GM23248 (cell line): ENCODE results near the gene GDF9. TPM values are rescaled to one million over a fixed set of nuclear protein-coding genes. Genes with fewer than 3 reads are reported as not detected.

ENCODE experiments used
- DNase-seq: peaks from one replicate; pipeline ENCODE4 v3.0.0-alpha.2; 2015
- H2AFZ ChIP-seq: fragments of 200-600 bp; sonication (generic); 2 replicates; pipeline ENCODE4 v1.6.1; 2016; ENCODE audit warnings: antibody characterized with exemption
- H3F3A ChIP-seq: fragments of 200-600 bp; sonication (generic); 2 replicates; pipeline ENCODE4 v1.6.1; 2016; ENCODE audit warnings: mild to moderate bottlenecking, antibody characterized with exemption, mixed run types; ENCODE audit not compliant: insufficient read depth
- H3K27ac ChIP-seq: fragments of 200-600 bp; sonication (generic); 2 replicates; pipeline ENCODE4 v1.5.1; 2016; ENCODE audit warnings: mild to moderate bottlenecking
- H3K27me3 ChIP-seq: fragments of 200-600 bp; sonication (generic); replicated peaks from 2 replicates; pipeline ENCODE4 v1.6.1; 2016; ENCODE audit warnings: mild to moderate bottlenecking; ENCODE audit not compliant: insufficient read depth
- H3K36me3 ChIP-seq: fragments of 200-600 bp; sonication (generic); 2 replicates; pipeline ENCODE4 v1.6.1; 2016; ENCODE audit warnings: low read depth, mild to moderate bottlenecking
- H3K4me1 ChIP-seq: fragments of 200-600 bp; sonication (generic); 2 replicates; pipeline ENCODE4 v1.6.1; 2016; ENCODE audit warnings: mild to moderate bottlenecking; ENCODE audit not compliant: insufficient read depth
- H3K4me2 ChIP-seq: fragments of 200-600 bp; sonication (generic); one replicate; pipeline ENCODE4 v1.6.1; 2016; ENCODE audit warnings: mild to moderate bottlenecking; ENCODE audit not compliant: unreplicated experiment
- H3K4me3 ChIP-seq: fragments of 200-600 bp; sonication (generic); 2 replicates; pipeline ENCODE4 v1.5.1; 2016; ENCODE audit warnings: mild to moderate bottlenecking
- H3K79me2 ChIP-seq: fragments of 200-600 bp; sonication (generic); 2 replicates; pipeline ENCODE4 v1.6.1; 2016; ENCODE audit warnings: mild to moderate bottlenecking; ENCODE audit not compliant: insufficient read depth
- H3K9ac ChIP-seq: fragments of 200-600 bp; sonication (generic); 2 replicates; pipeline ENCODE4 v1.6.1; 2016; ENCODE audit warnings: mild to moderate bottlenecking
- H3K9me2 ChIP-seq: fragments of 200-600 bp; sonication (generic); 2 replicates; pipeline ENCODE4 v1.6.1; 2016; ENCODE audit warnings: mixed run types, mild to moderate bottlenecking, moderate library complexity; ENCODE audit not compliant: insufficient read depth
- H3K9me3 ChIP-seq: fragments of 200-600 bp; sonication (generic); one replicate; pipeline ENCODE4 v1.6.1; 2017; ENCODE audit warnings: low read depth
- H4K20me1 ChIP-seq: fragments of 200-600 bp; sonication (generic); 2 replicates; pipeline ENCODE4 v1.6.0; 2016; ENCODE audit not compliant: insufficient read depth
- EZH2 ChIP-seq: fragments of 200-600 bp; sonication (generic); IDR thresholded peaks from 2 replicates; pipeline ENCODE4 v1.6.1; 2018; ENCODE audit warnings: antibody characterized with exemption, mild to moderate bottlenecking; ENCODE audit not compliant: insufficient read depth, poor library complexity, severe bottlenecking
- EZH2phosphoT487 ChIP-seq: fragments of 200-600 bp; sonication (generic); IDR thresholded peaks from 2 replicates; pipeline ENCODE4 v1.6.1; 2018; ENCODE audit warnings: antibody characterized with exemption, moderate library complexity, mild to moderate bottlenecking, low read depth; ENCODE audit not compliant: insufficient read depth
- WGBS, 2 experiments: methylation state at CpG; one replicate each; pipeline ENCODE4 v1.1.6; 2015 to 2017; ENCODE audit warnings: low lambda C conversion rate in 2 of 2, low coverage in 1 of 2; ENCODE audit errors: missing lambda C conversion rate in 2 of 2; 5-methylcytosine and 5-hydroxymethylcytosine counted together
- in situ Hi-C: fragments of 300-500 bp; cut with MboI; formaldehyde crosslinking; loops from 2 replicates; pipeline ENCODE4 v1.15.0; 2020
- polyA plus RNA-seq: library from polyadenylated mRNA; unstranded; fragments of >200 nt; fragmentation: Nextera tagmentation; extraction: Ambion mirVana; gene quantifications from 2 replicates; pipeline ENCODE4 v1.2.1, GENCODE V29; 2016
- total RNA-seq: library from RNA; depleted of rRNA; stranded (reverse); fragments of >200 nt; shearing (Covaris generic); gene quantifications from 2 replicates; pipeline ENCODE4 v1.2.3, GENCODE V29; 2014

Gene GDF9
- total and polyA plus RNA-seq, 2 experiments from 2014 or later: 0.32 TPM; not detected in 1

- H3K9me3 ChIP-seq: no peaks in the 10 kb centered on the region
- no peaks in the 10 kb centered on the region for H3K9me2 ChIP-seq
- H3F3A ChIP-seq: peaks cover 11% of the 10 kb centered on the region
- TF ChIP-seq EZH2 (no peak), EZH2phosphoT487 (no peak)
- H3K27ac ChIP-seq: no peak overlapping the region
- no peak for DNase-seq
- no peaks in the 10 kb centered on the region for H3K27me3 ChIP-seq
- no peak overlapping the region for H3K9ac ChIP-seq
- H3K4me2 ChIP-seq: no peak overlapping the region
- WGBS, 2 experiments: 88 to 95% methylated on average over 36 to 71 of the region's 71 CpGs
- peaks cover 4% of the 10 kb centered on the region; the same call in 1 of the 2 replicates for H3K4me1 ChIP-seq
- in situ Hi-C loops: no loop called here
- H4K20me1 ChIP-seq: no peaks in the 10 kb centered on the region
- no peaks in the 10 kb centered on the region for H3K36me3 ChIP-seq
- H3K4me3 ChIP-seq: no peak overlapping the region
- H3K79me2 ChIP-seq: peaks cover 11% of the 10 kb centered on the region; the same call in 1 of the 2 replicates
- no peak overlapping the region for H2AFZ ChIP-seq
Observed at GRCh38 chr5:132825033-132825833, 41.0 kb downstream of the GDF9 start.

GRCh38 chr5:132824426-132824825 lies 41.8 kb downstream of the GDF9 start:
- H2AFZ ChIP-seq: no peak overlapping the region
- H3K9me3 ChIP-seq: no peaks in the 10 kb centered on the region
- H3K27ac ChIP-seq: no peak overlapping the region
- H4K20me1 ChIP-seq: no peaks in the 10 kb centered on the region
- H3K9ac ChIP-seq: no peak overlapping the region
- H3K79me2 ChIP-seq: peaks cover 8% of the 10 kb centered on the region; the same call in 1 of the 2 replicates
- in situ Hi-C loops: loop anchor here (25.0 kb wide), 1 partner anchor 437 kb away; no protein-coding TSS in a partner anchor
- H3K27me3 ChIP-seq: no peaks in the 10 kb centered on the region
- peaks cover 1% of the 10 kb centered on the region; the same call in 1 of the 2 replicates for H3K4me1 ChIP-seq
- no peaks in the 10 kb centered on the region for H3K36me3 ChIP-seq
- no peak for TF ChIP-seq EZH2phosphoT487
- no peak for TF ChIP-seq EZH2
- DNase-seq: no peak
- WGBS, 2 experiments: 97 to 98% methylated on average over 3 of the region's 3 CpGs
- no peaks in the 10 kb centered on the region for H3K9me2 ChIP-seq
- peaks cover 11% of the 10 kb centered on the region for H3F3A ChIP-seq
- no peak overlapping the region for H3K4me2 ChIP-seq
- H3K4me3 ChIP-seq: no peak overlapping the region

DNA sequence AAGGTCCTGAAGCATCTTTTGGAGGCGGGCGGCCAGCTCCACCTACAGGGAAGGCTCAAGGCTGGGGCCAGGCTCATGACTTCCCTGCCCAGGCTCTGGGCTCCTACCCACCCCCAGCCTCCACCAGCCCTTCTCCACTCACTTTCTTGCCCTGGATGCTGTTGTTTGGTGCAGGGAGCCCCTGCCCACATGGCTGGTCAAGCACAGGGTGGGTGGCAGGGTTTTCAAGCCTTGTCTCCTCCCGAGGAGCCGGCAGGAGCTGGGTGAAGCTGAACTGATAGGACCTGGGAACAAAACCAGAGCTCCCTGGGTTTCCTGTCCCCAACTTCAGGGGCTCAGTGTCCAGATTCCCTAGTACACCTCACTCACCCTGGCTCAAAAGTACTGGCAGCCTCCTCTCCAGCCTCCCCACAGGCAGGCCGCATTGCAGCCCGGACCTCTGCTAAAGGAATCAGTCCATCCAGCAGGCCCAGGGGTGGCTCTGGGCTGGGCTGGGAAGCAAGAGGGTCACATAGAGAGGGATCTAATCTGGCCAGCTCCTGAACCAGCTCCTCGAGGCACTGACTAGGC lies 42.7 kb downstream of the GDF9 start:
- H3K4me2 ChIP-seq: no peak overlapping the region
- no peaks in the 10 kb centered on the region for H3K4me1 ChIP-seq
- H3K4me3 ChIP-seq: no peak overlapping the region
- H3K9me2 ChIP-seq: no peaks in the 10 kb centered on the region
- peaks cover 11% of the 10 kb centered on the region for H3F3A ChIP-seq
- no peak overlapping the region for H3K9ac ChIP-seq
- H3K27ac ChIP-seq: no peak overlapping the region
- in situ Hi-C loops: loop anchor here (25.0 kb wide), 1 partner anchor 436 kb away; no protein-coding TSS in a partner anchor
- H3K9me3 ChIP-seq: no peaks in the 10 kb centered on the region
- no peak for DNase-seq
- no peaks in the 10 kb centered on the region for H3K36me3 ChIP-seq
- no peak overlapping the region for H2AFZ ChIP-seq
- H4K20me1 ChIP-seq: no peaks in the 10 kb centered on the region
- H3K27me3 ChIP-seq: no peaks in the 10 kb centered on the region
- no peaks in the 10 kb centered on the region for H3K79me2 ChIP-seq
- TF ChIP-seq EZH2phosphoT487 (no peak), EZH2 (no peak)
- 83 to 88% methylated on average over 7 of the region's 7 CpGs for WGBS, 2 experiments

- TF ChIP-seq EZH2 (no peak), EZH2phosphoT487 (no peak)
- Histone ChIP-seq H3K4me3 (no peak overlapping the region), H4K20me1 (no peaks in the 10 kb centered on the region), H3K27ac (no peak overlapping the region), H3F3A (peaks cover 11% of the 10 kb centered on the region), H3K27me3 (no peaks in the 10 kb centered on the region), H3K9me3 (no peaks in the 10 kb centered on the region), H3K9ac (no peak overlapping the region), H3K79me2 (no peaks in the 10 kb centered on the region), H2AFZ (no peak overlapping the region), H3K36me3 (no peaks in the 10 kb centered on the region), H3K4me2 (no peak overlapping the region), H3K4me1 (no peaks in the 10 kb centered on the region), H3K9me2 (no peaks in the 10 kb centered on the region)
- in situ Hi-C loops: loop anchor here (25.0 kb wide), 1 partner anchor 436 kb away; no protein-coding TSS in a partner anchor
- whole genome bisulfite sequencing, 2 experiments: 64 to 70% methylated on average over 63 to 64 of the region's 68 CpGs
- no peak for DNase-seq
Observed at GRCh38 chr5:132822650-132823480, 43.4 kb downstream of the GDF9 start.
